HepG2 (cell line): ENCODE measurements around the gene PCDHGA6. TPM values are rescaled to one million over a fixed set of nuclear protein-coding genes. Genes with fewer than 3 reads are reported as not detected.
"Not testable (repeated sequence)": the region's sequence is repeated elsewhere in the genome, so short reads cannot be mapped to it uniquely, and the experiment has no call there.

Experiments
- ATAC-seq: fragments of 200-7000 bp; cut with Tn5 transposase; 3 replicates; pipeline ENCODE4 v1.9.1; 2020; ENCODE audit warnings: mild to moderate bottlenecking, moderate library complexity
- BruUV-seq: library from RNA; stranded (reverse); fragments of 400-500 nt; replicated peaks from 2 replicates; lab custom pipeline; 2021; lab: Mats Ljungman, UMichigan
- CTCF ChIA-PET: fragments of 300-600 bp; formaldehyde crosslinking; extraction: SDS; loops from one replicate; lab custom pipeline; 2021; ENCODE audit warnings: low total read pairs, inconsistent platforms, low intra/inter-chr PET ratio; lab: Yijun Ruan, JAX
- POLR2A ChIA-PET: fragments of 350-600 bp; sonication (Branson Sonifier 250); formaldehyde crosslinking; loops from one replicate; lab custom pipeline; 2020; ENCODE audit warnings: antibody characterized with exemption, inconsistent platforms; lab: Yijun Ruan, JAX
- DNase-seq: peaks from one replicate; pipeline ENCODE4 v3.0.0-alpha.2; 2015; ENCODE audit warnings: low spot score
- FAIRE-seq: peaks from 3 replicates; lab custom pipeline; 2011; peaks lifted over from hg19 to GRCh38; lab: Jason Lieb, UNC
- H2AFZ ChIP-seq: one replicate; pipeline ENCODE4 v1.6.1; 2011; ENCODE audit warnings: low read length, inconsistent platforms
- H3K27ac ChIP-seq: fragments of 300-600 bp; 3 replicates; pipeline ENCODE4 v1.8.0; 2011; ENCODE audit warnings: mixed run types, mild to moderate bottlenecking, mixed read lengths, low read length, inconsistent platforms; ENCODE audit not compliant: insufficient read depth; ENCODE audit errors: extremely low read length
- H3K27me3 ChIP-seq, 2 experiments: fragments of 200-600 bp in 1 of 2; 2 replicates in 1 of 2; 3 replicates in 1 of 2; pipeline versions ENCODE4 v1.6.0 to v1.8.0; 2011; ENCODE audit warnings: low read length in 2 of 2, mild to moderate bottlenecking in 2 of 2, moderate library complexity in 2 of 2, inconsistent platforms in 1 of 2; ENCODE audit not compliant: insufficient read depth in 2 of 2, control insufficient read depth in 1 of 2
- H3K36me3 ChIP-seq, 2 experiments: fragments of 200-600 bp in 1 of 2; replicated peaks in 1 of 2; 2 replicates in 1 of 2; 3 replicates in 1 of 2; pipeline versions ENCODE4 v1.5.1 to v1.8.0; 2011; ENCODE audit warnings: low read length in 2 of 2, inconsistent platforms in 1 of 2; ENCODE audit not compliant: insufficient read depth in 2 of 2, control insufficient read depth in 1 of 2
- H3K4me1 ChIP-seq: 2 replicates; pipeline ENCODE4 v1.5.1; 2012; ENCODE audit warnings: low read length, inconsistent platforms; ENCODE audit not compliant: insufficient read depth
- H3K4me2 ChIP-seq: 2 replicates; pipeline ENCODE4 v1.6.0; 2011; ENCODE audit warnings: low read depth, low read length, inconsistent platforms
- H3K4me3 ChIP-seq, 3 experiments: fragments of 200-600 bp in 1 of 3; sonication (generic), shearing (Covaris generic) in 1 of 3; replicated peaks in 1 of 3; 2 replicates each; pipeline ENCODE4 v1.5.1; 2011 to 2016; ENCODE audit warnings: low read length in 3 of 3, inconsistent platforms in 2 of 3, low read depth in 2 of 3, mild to moderate bottlenecking in 2 of 3, control low read depth in 1 of 3, mixed read lengths in 1 of 3; ENCODE audit not compliant: insufficient read depth in 1 of 3
- H3K79me2 ChIP-seq: one replicate; pipeline ENCODE4 v1.6.1; 2011; ENCODE audit warnings: low read length, inconsistent platforms; ENCODE audit not compliant: insufficient read depth
- H3K9ac ChIP-seq: 2 replicates; pipeline ENCODE4 v1.6.0; 2011; ENCODE audit warnings: mild to moderate bottlenecking, low read depth, low read length, inconsistent platforms; ENCODE audit not compliant: insufficient read depth
- H3K9me3 ChIP-seq: 2 replicates; pipeline ENCODE4 v1.5.1; 2012; ENCODE audit warnings: mild to moderate bottlenecking, low read length
- H4K20me1 ChIP-seq: 2 replicates; pipeline ENCODE4 v1.6.0; 2011; ENCODE audit warnings: inconsistent platforms, mild to moderate bottlenecking, low read length, moderate library complexity; ENCODE audit not compliant: insufficient read depth
- BCL6 ChIP-seq: IDR thresholded peaks from 2 replicates; pipeline ENCODE4 v1.6.1; 2016; ENCODE audit warnings: missing genetic modification reagents, missing compliant biosample characterization
- CTCF ChIP-seq: sonication (generic); formaldehyde crosslinking; IDR thresholded peaks from 2 replicates; pipeline ENCODE4 v1.5.0; 2020; ENCODE audit warnings: mild to moderate bottlenecking, missing genetic modification reagents, moderate library complexity
- RAD21 ChIP-seq: fragments of 450-650 bp; formaldehyde crosslinking; IDR thresholded peaks from 2 replicates; pipeline ENCODE4 v1.5.0; 2020; ENCODE audit warnings: mild to moderate bottlenecking
- SMC3 ChIP-seq: IDR thresholded peaks from 2 replicates; pipeline ENCODE4 v1.6.1; 2011; ENCODE audit warnings: low read length, improper control_type of control experiment
- STAG1 ChIP-seq: sonication (generic); formaldehyde crosslinking; IDR thresholded peaks from 2 replicates; pipeline ENCODE4 v1.4.0; 2020; ENCODE audit warnings: missing genetic modification reagents
- ZNF687 ChIP-seq: sonication (generic); formaldehyde crosslinking; IDR thresholded peaks from 2 replicates; pipeline ENCODE4 v1.5.1; 2020; ENCODE audit warnings: mild to moderate bottlenecking, missing genetic modification reagents, moderate library complexity
- WGBS: methylation state at CpG from one replicate; pipeline ENCODE4 v1.1.6; 2017; ENCODE audit warnings: low lambda C conversion rate; 5-methylcytosine and 5-hydroxymethylcytosine counted together
- in situ Hi-C: cut with HindIII; loops from 2 replicates; pipeline ENCODE4 v1.10.0; 2017; ENCODE audit warnings: low pct_unique_long_range_greater_than_20kb; ENCODE audit not compliant: extremely low pct_ligation_motif_present
- intact Hi-C: fragments of 100-400 bp; cut with micrococcal nuclease; formaldehyde crosslinking; loops from one replicate; pipeline ENCODE4 v1.10.0; 2022; ENCODE audit not compliant: unreplicated experiment
- polyA plus RNA-seq, 8 experiments: library from polyadenylated mRNA; depleted of rRNA in 3 of 8; stranded (reverse) in 7 of 8; unstranded in 1 of 8; fragments of >200 nt; fragmentation: Illumina TruSeq in 4 of 8; extraction: Trizol in 4 of 8; gene quantifications; 2 replicates each; pipeline versions ENCODE4 v1.2.1 to v1.2.3, GENCODE V29; 2011 to 2016; ENCODE audit warnings: low read depth in 4 of 8, missing spikeins in 1 of 8, mixed read lengths in 1 of 8; ENCODE audit not compliant: insufficient read depth in 1 of 8
- total RNA-seq, 5 experiments: library from RNA; depleted of rRNA; stranded (reverse); fragments of >200 nt; fragmentation: Illumina TruSeq; extraction: Trizol; gene quantifications; 2 replicates each; pipeline ENCODE4 v1.2.3, GENCODE V29; 2016; ENCODE audit warnings: low read depth in 1 of 5

The PCDHGA6 gene
- total and polyA plus RNA-seq, 2 of the 13 experiments (the other 11 are each of a cell fraction or from before 2014, with no cell fraction given): 0.33 to 0.51 TPM

GRCh38 chr5:141417494-141418172 lies 43.9 kb downstream of the PCDHGA6 start, which contains the start of gene PCDHGB7:
Gene PCDHGB7, plus strand, starts transcription at chr5:141417677. Its CDS starts 183 bp downstream, at chr5:141417860.
- POLR2A ChIA-PET, H3K79me2 ChIP-seq, H3K9ac ChIP-seq, FAIRE-seq, BruUV-seq, H3K27me3 ChIP-seq, H3K4me1 ChIP-seq, H4K20me1 ChIP-seq, H2AFZ ChIP-seq, H3K27ac ChIP-seq, H3K36me3 ChIP-seq: not testable (repeated sequence)
- 0 out of 2 replicates have a peak, but pooled peaks have one; percentile 5 for TF ChIP-seq SMC3
- TF ChIP-seq ZNF687 (CRISPR knock-in tag): peak; percentile 20; the same call in 1 of the 2 replicates
- TF ChIP-seq RAD21 (CRISPR knock-in tag): peak; percentile 61
- peak; percentile 74 for TF ChIP-seq STAG1
- TF ChIP-seq BCL6: peak; percentile 88
- TF ChIP-seq CTCF: peak; percentile 75
- intact Hi-C loops (loop anchor here (1.0 kb wide), 3 partner anchors 108 to 147 kb away; no protein-coding TSS in a partner anchor), in situ Hi-C loops (loop anchor here (5.0 kb wide), 2 partner anchors 105 to 145 kb away; no protein-coding TSS in a partner anchor)
- WGBS: 74% methylated on average over 38 of the region's 47 CpGs
- DNase-seq: peak; percentile 27
- H3K4me2 ChIP-seq: peak within 1 kb of the TSS; percentile 27; the same call in 1 of the 2 replicates
- H3K4me3 ChIP-seq: peak within 1 kb of the TSS in 1 of 3 experiments; percentile 16; a peak in 1 of 6 replicates
- H3K9me3 ChIP-seq: peaks cover 30% of the 10 kb centered on the region
- ATAC-seq: peak; percentile 94
- CTCF ChIA-PET: interaction anchor here (0.7 to 1.6 kb wide), 4 partner anchors 95 to 147 kb away, joined by 5 to 13 read pairs (median 8); no protein-coding TSS in a partner anchor
